ENCODE measurements around the gene FHDC1.

FHDC1 gene

GRCh38 chr4:152965611-152966010 is 29.5 kb downstream of the FHDC1 start:
- no peak overlapping the region for H3K27ac ChIP-seq
- TF ChIP-seq ZFX (IDR thresholded peaks at IDR 0.05; ENCODE audit: borderline replicate concordance) (no peak), CTCF (IDR thresholded peaks at IDR 0.05) (no peak)

GRCh38 chr4:152967907-152968306 is 31.8 kb downstream of the FHDC1 start:
- no peak for TF ChIP-seq CTCF (IDR thresholded peaks at IDR 0.05)
- no peak overlapping the region for H3K27ac ChIP-seq

GRCh38 chr4:152968806-152969394 is 32.8 kb downstream of the FHDC1 start:
- no peak overlapping the region for H3K27ac ChIP-seq
- TF ChIP-seq ZFX (IDR thresholded peaks at IDR 0.05; ENCODE audit: borderline replicate concordance): no peak
- TF ChIP-seq CTCF (IDR thresholded peaks at IDR 0.05): no peak

GRCh38 chr4:152970102-152970820 is 34.1 kb downstream of the FHDC1 start:
- H3K27ac ChIP-seq: no peak overlapping the region
- TF ChIP-seq CTCF (IDR thresholded peaks at IDR 0.05): no peak
- TF ChIP-seq ZFX (IDR thresholded peaks at IDR 0.05; ENCODE audit: borderline replicate concordance): no peak

- no peak for TF ChIP-seq CTCF (IDR thresholded peaks at IDR 0.05)
- TF ChIP-seq ZFX (IDR thresholded peaks at IDR 0.05; ENCODE audit: borderline replicate concordance): no peak
- H3K27ac ChIP-seq: no peak overlapping the region
These were observed 34.9 kb downstream of the FHDC1 start for GRCh38 chr4:152971053-152971452.

GRCh38 chr4:152972821-152973628 is 36.9 kb downstream of the FHDC1 start:
- TF ChIP-seq CTCF (IDR thresholded peaks at IDR 0.05) (no peak), ZFX (IDR thresholded peaks at IDR 0.05; ENCODE audit: borderline replicate concordance) (no peak)
- H3K27ac ChIP-seq: no peak overlapping the region
